GM18909 (cell line): Measurements from ENCODE around the gene CCDC69.
"Not testable (repeated sequence)": the region's sequence is repeated elsewhere in the genome, so short reads cannot be mapped to it uniquely, and the experiment has no call there.

Source experiments
- ATAC-seq: cut with Tn5 transposase; IDR thresholded peaks from one replicate; pipeline ENCODE4 v1.9.1; 2021; ENCODE audit warnings: mild to moderate bottlenecking; ENCODE audit not compliant: unreplicated experiment, poor library complexity

The CCDC69 gene, protein sequence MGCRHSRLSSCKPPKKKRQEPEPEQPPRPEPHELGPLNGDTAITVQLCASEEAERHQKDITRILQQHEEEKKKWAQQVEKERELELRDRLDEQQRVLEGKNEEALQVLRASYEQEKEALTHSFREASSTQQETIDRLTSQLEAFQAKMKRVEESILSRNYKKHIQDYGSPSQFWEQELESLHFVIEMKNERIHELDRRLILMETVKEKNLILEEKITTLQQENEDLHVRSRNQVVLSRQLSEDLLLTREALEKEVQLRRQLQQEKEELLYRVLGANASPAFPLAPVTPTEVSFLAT

DNA sequence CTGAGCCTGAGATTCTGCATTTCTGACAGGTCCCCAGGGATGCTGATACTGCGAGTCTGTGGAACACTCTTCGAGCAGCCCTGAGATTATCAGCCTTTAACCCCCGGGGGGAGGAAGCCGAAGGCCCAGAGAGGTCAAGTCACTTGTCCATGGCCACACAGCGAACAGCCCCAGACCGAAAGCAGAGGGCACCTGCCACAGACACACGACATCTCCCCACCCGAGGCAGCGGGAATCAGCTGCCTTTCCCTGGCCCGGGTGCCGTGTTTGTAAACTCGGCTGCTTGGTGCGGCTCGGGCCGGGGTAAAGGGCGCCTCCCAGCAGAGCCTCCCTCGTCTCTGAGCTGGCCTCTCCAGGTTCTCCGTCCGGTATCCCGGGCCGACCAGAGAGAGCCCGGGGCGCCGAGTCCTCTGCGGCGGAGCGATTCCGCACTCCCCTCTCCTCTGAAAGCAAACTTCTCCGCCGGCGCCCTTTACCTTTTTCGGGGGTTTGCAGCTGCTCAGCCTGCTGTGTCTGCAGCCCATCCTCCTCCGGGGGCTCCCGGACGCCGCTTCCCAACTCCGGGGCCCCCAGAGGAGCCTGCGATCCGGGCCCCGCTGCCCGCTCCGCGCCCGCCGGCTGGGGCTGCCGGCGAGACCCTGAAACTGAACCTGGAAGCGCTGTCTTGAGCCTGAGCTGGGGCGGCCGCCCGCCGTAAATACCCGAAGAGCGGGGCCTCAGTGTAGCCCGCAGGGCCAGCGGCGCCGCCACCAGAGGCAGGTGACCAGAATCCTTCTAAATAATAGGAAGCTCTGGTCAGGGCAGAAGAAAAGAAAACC lies at the start of gene CCDC69:
Gene CCDC69, minus strand, starts transcription at position 646 of the 818 bp plus-strand sequence. Its CDS starts 122 bp downstream, at position 524.
- ATAC-seq: peak; percentile 71

DNA sequence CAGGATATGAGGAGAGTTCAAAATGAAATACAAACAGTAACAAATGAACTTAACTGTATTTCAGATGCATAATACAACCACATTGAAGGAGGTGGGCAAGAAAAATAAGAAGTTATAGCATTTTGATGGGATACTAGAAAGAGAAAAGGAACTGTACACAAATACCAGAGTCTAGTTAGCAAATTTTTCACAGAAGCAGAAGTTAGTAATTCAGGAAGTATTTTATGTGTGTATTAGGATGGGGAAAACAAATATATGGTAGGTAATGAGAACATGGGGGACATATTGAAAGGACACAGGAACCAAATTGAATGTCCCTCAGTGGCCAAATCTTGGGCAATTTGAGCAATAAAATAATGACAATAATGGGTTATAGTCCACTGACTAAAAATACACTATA lies 47.4 kb upstream of the CCDC69 start:
- no peak for ATAC-seq

DNA sequence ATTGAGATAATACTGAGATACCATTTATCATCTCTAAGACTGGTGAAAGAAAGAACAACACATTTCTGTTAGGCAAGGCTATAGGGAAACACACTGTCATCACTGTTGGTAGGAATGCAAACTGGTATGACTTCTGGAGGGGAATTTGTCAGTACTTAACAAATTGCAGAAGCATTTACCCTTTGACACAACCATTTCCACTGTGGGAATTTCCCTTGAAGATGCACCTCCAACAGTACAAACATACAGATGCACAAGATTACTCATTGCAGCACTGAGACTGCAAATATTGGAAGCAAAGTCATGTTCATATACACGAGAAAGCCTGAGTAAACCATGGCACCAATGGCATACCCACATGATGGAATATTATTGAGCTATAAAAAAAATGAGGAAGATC lies 46.7 kb upstream of the CCDC69 start:
- peak; percentile 89 for ATAC-seq

DNA sequence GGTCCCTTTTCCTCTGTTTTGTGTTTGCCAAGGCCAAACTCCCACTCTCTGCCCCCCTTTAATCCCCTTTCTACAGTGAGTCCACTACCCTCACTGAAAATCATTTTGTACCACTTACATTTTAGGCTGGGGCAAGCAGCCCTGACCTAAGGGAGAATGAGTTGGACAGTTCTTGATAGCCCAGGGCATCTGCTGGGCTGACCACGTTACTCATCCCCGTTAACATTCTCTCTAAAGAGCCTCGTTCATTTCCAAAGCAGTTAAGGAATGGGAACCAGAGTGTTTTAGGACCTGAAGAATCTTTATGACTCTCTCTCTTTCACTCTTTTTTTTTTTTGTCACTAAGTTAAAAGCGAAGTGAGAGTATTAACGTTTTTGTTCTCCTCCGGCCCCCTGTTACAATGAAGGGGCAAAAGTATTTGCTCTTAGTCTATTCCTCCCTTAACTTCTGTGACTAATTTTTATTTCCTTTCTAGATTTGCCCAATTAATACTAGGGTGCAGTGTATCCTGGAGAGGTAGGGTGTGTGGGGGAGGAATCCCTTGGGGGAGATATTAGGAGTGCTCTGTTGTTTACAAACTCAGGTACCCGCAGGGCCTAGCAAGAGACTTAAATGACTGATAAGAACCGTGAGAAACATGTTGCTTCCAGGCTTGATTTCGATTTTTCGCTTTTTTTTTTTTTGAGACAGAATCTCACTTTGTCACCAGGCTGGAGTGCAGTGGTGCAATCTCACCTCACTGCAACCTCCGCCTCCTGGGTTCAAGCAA lies 43.8 kb upstream of the CCDC69 start:
- no peak for ATAC-seq

DNA sequence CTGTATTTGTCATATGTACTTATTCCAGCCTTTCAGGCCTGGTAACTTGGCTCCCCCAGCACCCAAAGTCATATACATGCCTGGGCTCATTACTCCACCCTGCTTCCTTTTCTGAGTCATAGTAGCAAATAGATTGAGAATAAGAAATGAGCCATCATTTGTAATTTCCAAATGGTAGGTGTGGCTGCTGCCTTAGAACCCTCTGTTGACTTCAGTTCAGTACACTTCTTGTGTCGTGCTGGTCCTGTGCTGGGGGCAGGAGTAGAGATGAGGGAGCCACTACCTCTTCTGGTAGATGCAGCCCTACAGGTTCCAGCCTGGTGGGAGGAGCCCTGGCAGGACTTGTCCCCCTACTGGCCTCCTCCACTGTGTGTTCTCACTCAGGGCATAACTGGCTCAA lies 40.2 kb upstream of the CCDC69 start:
- peak; percentile 66 for ATAC-seq

DNA sequence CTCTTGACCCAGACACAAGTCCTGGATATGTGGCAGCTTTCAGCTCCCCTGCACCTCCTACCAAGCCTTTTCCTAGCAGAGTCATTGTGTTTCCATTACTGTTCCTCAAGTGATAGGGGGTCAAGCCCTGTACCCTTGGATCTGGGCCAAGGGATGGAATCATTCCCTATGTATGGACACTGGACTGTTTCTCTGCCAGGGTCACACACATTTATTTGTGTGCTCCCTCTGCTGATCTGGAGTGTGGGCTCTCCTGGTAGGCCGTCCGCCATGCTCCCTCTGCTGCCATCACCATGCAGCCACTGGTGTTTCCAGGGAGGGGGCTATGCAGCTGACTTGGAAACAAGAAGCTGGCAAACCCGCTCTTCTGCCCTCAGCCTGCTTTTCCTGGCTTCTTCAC lies 38.6 kb upstream of the CCDC69 start:
- no peak for ATAC-seq

DNA sequence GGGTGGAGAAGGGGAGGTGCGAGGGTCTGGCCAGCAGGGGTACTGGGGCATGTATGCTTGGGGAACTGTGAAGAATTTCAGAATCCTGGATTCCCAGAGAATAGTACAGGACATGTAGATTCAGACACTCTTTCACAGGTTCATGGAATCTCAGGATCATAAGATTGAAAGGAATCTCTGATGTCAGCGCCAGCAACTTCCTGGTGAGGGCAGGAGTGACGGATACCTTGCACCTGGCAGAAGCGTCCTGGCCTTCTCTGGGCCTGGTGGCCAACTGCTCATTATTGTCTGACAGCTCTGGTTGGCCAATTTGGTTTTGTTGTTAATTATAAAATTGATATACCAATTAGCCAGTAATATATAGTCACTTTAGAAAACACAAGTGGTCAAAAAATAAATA lies 36.0 kb upstream of the CCDC69 start:
- ATAC-seq: no peak

DNA sequence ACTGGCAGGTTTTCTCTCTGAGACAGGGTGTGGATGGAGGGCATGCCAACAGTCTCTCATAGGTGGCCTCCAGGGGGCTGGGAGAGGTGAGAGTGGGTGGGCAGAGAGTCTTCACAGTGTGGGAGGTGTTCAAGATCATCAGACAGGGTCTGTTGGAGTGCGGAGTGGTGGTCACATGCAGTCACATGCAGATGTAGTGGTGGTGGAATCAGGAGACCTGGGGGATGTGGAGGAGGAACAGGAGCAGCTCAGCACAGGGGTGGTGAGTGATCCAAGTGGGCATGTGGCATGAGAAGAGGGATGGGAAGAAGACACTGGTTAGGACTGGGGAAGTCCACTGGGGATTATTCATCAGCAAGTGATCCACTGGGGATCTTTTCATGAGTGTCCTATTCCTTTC lies 34.9 kb upstream of the CCDC69 start:
- no peak for ATAC-seq

DNA sequence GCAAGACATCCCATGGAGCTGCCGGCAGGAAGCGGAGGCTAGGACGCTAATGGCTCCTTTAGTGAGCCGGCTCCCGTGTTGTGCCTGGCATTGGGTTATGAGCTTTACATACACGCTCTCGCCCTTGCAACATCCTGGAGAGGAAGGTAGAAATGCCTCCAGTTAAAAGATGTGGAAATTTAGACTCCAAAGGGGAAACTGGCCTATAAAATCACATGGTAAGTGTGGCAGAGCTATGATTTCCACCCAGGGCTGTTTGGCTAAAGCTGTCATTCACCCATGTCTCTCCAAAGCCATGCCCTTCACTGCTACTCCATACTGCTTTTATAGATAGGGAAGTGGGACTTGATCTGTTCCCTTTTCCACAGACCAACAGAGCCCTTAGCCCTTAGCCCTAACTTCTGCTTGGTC lies 34.3 kb upstream of the CCDC69 start:
- ATAC-seq: no peak

DNA sequence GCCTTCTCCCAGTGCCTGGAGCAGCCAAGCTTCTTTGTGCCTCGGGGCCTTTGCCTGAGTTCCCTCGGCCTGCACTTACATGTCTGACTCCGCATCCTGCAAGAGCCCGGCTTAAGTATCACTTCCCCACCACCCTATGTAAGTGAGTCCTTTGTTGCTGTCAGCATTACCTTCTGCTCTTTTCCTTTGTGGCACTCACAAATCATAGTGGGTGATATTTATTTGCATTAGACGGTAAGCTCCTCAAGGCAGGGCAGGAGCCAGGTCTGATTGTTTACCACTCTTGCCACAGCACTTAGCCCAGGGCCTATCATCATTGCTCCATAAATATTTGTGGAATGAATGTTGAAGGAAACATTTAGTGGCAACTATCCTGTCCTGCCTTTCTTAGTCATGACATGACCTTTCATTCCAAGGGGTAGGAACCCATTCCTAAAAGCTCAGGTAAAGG lies 33.9 kb upstream of the CCDC69 start:
- peak; percentile 35 for ATAC-seq

DNA sequence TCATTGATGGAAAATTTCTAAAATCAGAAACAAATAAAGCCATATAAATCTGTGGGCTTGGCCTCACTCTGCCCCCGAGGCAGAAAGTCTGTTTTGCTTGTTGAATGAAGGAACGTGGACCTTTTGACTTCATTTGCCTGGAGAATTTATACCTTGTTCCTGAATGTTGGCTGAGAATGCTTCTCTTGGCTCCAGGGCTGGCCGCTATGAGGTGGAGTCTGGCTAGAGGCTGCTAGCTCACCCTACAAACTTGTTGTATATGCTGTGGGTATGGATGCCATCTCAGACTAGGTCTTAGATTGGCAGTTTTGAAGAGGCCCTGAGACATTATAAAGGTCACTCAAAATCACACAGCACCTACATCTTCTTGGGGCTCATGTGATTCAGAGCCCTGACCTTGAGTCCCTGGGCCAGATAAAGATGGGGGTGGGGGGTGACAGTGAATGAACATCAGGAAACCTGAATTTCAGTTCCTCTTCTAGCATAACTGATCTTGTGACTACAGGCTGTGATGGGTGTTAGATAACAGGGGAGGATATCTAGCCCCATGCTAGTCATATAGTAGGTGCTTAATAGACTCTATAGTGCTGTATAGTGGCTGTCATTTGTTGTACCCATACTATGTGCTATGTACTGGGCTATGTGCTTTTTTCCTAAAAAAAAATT lies 31.9 kb upstream of the CCDC69 start:
- peak; percentile 45 for ATAC-seq

DNA sequence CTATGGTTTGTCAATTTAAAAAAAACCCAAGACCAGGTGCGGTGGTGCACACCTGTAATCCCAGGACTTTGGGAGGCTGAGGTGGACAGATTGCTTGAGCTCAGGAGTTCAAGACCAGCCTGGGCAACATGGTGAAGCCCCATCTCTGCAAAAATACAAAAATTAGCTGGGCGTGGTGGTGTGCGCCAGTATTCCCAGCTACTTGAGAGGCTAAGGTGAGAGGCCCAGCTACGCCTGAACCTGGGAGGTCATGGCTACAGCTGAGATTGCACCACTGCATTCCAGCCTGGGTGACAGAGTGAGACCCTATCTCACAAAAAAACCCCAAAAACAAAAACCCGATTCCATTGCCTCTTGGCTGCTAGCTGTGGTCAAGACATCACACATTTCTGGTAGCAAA lies 31.1 kb upstream of the CCDC69 start:
- not testable (repeated sequence) for ATAC-seq

DNA sequence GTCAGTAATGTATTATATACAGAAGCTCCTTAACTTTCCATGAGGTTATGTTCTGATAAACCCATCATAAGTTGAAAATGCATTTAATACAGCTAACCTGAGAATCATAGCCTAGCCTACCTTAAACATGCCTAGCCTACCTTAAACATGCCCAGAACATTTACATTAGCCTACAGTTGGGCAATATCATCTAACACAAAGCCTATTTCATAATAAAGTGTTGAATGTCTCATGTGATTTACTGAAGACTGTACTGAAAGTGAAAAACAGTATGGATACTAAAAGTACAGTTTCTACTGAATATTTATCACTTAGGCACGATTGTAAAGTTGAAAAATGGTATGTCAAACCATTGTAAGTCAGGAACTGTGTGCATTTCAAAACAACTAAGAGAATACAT lies 30.7 kb upstream of the CCDC69 start:
- no peak for ATAC-seq

DNA sequence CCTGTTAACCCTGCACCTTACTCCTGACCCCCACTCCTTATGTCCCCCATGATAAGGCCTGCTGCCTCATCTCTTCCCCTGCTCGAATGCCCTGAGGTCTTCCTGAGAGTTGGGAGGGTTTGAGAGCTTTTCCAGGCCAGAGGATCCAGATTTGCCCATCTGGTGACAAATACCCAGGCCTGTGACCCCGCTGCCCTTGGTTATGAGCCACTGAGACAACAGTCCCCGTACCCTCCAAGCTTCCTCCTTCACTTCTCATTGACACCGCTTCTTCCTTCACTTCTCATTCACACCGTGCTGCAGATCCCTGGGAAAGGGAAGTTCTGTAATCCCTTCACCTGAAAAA lies 29.7 kb upstream of the CCDC69 start:
- no peak for ATAC-seq

DNA sequence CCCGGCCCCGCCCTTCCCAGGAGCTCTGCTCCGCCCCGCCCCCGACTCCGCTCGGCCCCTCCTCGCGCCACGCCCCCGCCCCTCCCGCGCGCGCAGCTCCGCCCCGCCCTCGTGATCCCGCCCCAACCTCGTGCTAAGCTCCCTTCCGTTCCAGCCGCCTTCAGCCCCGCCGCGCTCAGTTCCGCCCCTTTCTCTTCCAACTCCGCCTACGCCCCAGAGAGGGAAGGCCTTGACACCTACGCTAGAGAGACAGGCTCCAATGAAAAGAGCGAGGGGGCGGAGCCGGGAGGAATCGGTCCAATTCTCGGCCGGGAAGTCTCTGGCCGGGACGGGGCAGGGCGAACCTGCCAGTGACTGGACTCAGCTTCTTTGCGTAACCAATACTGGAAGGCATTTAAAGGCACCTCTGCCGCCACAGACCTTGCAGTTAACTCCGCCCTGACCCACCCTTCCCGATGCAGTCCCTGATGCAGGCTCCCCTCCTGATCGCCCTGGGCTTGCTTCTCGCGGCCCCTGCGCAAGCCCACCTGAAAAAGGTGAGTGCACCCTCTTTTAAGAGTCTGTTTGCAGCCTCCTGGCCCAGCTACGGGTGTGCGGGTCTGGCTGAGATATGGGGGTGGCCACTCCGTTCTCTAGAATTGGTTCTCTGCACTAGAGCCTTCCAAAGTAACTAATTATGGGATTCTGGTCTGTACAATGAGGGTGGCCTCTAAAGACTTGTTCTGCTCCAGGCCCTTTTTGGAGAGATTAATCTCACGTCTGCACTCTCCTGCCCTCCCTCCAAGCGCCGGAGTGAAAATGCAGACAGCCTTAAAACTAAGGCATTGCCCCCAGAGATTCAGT lies 29.1 kb upstream of the CCDC69 start, which contains the start of gene GM2A:
Gene GM2A, plus strand, starts transcription at position 424 of the 843 bp plus-strand sequence. Its CDS starts 32 bp downstream, at position 456.
- peak; percentile 85 for ATAC-seq

DNA sequence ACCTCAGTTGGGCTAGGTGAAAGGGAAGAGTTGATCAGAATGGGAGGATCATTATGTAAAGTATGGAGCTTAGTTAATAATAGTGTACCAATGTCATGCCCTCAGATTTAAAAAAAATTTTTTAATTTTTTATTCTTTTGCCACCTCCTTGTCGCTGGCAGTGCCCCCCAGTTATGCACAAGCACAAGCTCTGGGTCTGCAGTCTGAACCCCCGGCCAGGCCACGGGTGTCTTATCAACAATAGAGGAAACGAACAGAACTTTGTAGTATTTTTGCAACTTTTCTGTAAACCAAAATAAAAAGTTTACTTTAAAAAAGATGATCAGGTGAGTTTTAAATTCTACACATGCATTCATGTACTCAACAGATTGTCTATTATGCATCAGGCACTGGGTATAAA lies 27.7 kb upstream of the CCDC69 start:
- ATAC-seq: no peak

DNA sequence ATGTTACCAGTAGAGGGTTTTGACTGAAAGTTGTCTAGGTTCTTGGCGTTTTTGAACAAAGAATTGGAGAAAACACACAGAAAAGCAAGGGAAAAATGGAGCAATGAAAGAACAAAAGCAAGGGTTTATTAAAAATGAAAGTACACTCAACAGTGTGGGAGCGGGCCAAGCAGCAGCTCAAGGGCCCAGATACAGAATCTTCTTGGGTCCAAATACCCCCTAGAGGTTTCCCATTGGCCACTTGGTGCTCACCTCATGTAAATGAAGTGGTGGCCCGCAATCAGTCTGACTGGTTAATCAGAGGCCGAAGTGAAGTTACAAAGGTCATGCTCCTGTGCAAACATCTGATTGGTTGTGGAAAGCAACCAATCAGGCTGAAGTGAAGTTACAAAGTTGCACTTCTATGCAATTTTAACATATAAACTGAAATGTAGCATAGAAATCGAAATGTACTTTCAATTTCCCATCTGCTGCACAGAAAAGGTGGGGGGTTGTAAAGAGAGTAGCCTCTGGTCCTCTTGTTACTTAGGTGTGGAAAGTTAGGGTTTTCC lies 27.2 kb upstream of the CCDC69 start:
- ATAC-seq: no peak

DNA sequence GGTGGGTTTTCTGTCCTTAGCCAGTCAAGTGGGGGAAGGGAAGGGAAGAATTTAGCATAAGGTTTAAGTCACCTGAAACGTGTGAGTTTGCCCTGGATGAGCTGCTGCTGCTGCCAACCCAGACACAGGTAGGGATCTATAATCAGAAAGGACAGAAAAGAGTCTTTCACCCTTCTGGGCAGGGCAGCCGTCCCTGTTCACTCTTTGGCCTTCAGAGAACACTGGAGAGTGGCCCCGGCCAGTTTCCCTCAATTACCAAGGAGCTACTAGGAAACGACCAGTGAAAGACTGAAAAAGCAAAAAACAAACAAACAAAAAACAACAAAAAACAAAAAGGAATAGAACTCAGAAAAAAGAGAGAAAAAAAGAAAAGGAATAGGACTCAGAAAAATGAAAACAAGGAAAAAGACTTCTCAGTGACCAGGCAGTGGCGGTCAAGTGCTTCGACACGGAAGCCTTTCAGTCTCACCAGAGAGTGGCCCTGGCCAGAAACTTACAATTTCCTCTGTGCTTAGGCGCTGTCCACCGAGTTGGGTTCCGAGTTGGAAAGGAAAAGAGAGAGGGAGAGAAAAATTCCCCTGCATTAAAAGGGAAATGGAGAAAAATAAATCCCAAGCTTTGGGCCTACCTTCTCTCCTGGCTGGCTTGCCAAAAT lies 26.6 kb upstream of the CCDC69 start:
- ATAC-seq: no peak

DNA sequence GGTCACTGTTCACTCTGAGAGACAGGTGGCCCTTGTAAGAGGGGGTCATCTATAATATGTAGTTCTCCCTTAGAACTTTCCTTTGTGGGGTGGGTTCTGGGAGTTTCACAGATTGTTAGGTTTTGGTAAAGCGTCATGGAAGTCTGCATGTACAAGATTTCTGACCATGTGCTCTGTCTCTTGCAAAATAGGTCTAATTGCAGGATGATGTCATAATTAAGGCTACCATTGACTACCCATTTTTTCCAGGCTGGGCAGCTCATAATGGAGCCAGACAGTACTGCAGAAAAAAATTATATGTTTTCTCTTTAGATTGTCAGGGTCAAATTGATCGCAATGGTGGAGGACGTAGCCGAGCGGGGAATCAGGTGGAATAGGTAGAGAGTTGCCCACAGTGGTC lies 25.4 kb upstream of the CCDC69 start:
- no peak for ATAC-seq
